Ureter (tissue), 1 donor: ENCODE data around the gene MEST. TPM values are rescaled to one million over a fixed set of nuclear protein-coding genes. Genes with fewer than 3 reads are reported as not detected.
"Not testable (repeated sequence)": the region's sequence is repeated elsewhere in the genome, so short reads cannot be mapped to it uniquely, and the experiment has no call there.

ENCODE experiments used
- DNase-seq: peaks from one replicate; pipeline ENCODE4 v3.0.0-alpha.2; 2020; ENCODE audit warnings: low spot score
- total RNA-seq: library from RNA; stranded (reverse); gene quantifications from one replicate; pipeline ENCODE4 v1.2.4, GENCODE V29; 2023
- donor health status: DM: yes; HTN: yes; CAD: no.

MEST gene
- total RNA-seq = 28.9 TPM

DNA sequence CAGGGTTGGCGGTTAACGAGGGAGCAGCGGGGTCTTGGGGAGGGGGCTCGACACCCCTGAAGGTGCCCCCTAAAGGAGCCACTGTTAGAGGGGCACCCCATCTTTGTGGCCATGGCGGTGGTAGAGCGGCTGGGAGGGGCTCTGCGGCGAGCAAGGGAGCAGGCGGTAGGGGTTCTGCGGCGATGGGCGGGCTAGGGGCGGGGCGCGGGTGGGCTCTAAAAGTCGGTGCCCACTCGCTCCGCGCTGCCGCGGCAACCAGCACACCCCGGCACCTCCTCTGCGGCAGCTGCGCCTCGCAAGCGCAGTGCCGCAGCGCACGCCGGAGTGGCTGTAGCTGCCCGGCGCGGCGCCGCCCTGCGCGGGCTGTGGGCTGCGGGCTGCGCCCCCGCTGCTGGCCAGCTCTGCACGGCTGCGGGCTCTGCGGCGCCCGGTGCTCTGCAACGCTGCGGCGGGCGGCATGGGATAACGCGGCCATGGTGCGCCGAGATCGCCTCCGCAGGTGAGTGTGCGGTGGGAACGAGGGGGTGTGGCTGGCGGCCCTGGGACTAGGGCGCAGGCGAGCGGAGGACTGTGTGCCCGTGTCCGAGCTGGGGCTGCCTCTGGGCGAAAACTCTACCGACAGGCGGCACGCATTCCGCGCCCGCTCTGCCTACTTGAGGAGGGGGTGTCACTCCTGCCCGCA, at the start of gene MEST:
Gene MEST (plus strand): TSS at position 245 of the 682 bp plus-strand sequence. CDS start 229 bp downstream, at position 474.
- DNase-seq = no peak

- DNase-seq = no peak
Observed at GRCh38 chr7:130442601-130443000, 49.3 kb upstream of the MEST start.

DNA sequence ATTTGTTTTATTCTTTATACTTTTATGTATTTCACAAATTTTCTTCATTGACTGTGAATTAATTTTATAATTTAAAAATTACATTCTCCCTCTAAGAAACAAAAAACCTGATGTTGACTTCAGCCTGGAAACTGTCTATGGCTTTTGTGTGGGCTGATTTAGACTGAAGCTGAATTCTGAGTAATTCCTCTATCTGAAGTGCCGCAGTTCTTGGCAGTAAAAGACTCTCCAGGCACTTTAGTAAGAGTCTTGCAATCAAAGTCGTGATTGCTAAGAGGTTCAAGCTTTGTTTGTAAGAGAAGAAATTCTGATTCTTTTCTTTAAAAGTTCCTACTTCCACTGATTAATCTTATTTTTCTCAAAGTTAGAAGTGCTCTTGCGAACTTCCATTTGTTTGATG, 47.7 kb upstream of the MEST start:
- DNase-seq = no peak

GRCh38 chr7:130444751-130445407, 47.0 kb upstream of the MEST start:
- DNase-seq = no peak

- DNase-seq = no peak
Observed at GRCh38 chr7:130446259-130446658, 45.6 kb upstream of the MEST start.

GRCh38 chr7:130451344-130451743, 40.5 kb upstream of the MEST start:
- not testable (repeated sequence) for DNase-seq

DNA sequence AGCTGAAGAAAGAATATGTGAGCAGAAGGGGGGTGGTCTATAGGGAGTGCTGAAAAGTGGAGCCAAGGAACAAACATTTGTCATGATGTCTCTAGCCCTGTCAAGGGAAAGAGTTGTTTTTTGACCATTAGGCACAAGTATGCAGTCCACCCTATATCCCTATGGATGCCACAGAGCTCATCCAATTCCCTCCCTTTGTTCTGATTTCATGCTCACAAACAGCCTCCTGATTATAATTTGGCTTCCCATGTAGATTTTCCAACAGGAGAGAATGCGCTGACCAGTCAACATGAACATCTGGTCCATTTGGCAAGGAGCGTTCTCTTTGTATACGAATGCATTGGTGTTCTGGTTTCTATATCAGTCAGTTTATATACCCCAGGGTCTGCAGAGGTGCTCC, 38.9 kb upstream of the MEST start:
- no peak for DNase-seq

DNA sequence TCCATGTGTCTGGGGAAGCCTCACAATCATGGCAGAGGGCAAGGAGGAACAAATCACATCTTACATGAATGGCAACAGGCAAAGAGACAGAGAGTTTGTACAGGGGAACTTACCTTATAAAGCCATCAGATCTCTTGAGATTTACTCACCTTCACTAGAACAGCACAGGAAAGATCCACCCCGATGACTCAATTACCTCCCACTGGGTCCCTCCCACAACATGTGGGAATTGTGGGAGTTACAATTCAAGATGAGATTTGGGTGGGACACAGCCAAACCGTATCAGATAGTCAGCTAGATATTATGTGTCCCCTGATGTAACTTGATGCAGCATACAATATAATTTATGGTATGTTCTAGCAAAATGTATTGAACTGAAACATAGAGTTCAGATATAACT, 36.9 kb upstream of the MEST start:
- DNase-seq = no peak

- no peak for DNase-seq
Observed at GRCh38 chr7:130458257-130458656, 33.6 kb upstream of the MEST start.

DNA sequence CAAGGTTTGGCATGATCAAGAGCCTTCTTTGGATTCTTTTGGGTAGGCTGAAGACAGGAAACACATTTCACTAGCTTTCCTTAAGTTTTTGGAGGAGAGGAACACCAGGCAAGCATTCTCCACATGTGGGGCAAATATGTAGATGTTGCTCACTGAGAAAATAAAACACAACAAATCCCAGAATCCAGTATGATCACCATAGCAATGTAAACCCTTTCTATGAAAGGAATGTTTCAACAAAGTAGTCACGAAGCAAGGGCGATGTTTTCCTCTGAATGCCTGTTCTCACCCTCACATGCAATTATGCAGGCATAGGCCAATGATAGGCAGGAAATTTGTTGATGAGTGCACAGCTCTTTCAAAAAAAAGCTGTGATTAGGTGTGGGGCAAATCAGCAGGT, 30.6 kb upstream of the MEST start:
- no peak for DNase-seq

GRCh38 chr7:130463553-130464434, 28.1 kb upstream of the MEST start:
- no peak for DNase-seq

DNA sequence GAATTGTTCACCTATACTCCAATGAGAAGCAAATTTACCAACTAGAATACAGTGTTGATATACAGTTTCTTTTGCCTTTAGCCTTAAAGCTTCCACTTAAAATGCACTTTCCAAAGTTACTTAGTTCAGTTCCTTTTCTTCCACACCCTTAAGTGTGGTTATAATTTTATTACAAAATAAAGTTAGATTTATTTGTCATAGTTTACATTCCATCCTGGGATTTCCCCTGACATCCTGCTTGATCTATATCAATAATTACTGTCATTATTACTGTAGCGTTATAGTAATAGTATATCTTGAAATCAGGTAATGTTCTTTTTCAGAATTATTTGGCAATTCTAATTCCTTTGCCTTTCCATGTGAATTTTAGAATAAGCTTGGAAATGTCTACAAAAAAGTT, 23.3 kb upstream of the MEST start:
- no peak for DNase-seq

- DNase-seq = no peak
Observed at GRCh38 chr7:130471974-130472373, 19.9 kb upstream of the MEST start.

DNA sequence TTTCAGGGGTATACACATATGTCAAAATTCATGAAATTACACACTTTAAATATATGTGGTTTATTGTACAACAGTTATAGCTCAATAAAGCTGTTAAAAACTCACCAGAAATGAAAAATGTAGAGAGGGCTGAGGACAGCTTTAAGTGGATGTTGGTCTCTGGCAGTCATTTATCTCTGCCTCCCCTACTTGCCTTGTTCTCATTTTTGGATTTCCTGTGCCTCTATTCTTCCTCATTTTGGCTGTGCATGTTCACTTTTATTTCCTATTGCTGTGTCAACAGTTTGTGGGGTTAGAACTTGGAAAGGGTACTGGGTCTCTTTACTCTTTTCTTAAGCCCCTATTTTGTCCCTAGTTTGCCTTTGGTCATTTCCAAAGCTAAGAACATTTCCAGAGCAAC, 18.6 kb upstream of the MEST start:
- no peak for DNase-seq

- DNase-seq = no peak
Observed at GRCh38 chr7:130473876-130474275, 18.0 kb upstream of the MEST start.

GRCh38 chr7:130475776-130476175, 16.1 kb upstream of the MEST start:
- DNase-seq = no peak

- DNase-seq = no peak
Observed at GRCh38 chr7:130476297-130477150, 15.4 kb upstream of the MEST start.

DNA sequence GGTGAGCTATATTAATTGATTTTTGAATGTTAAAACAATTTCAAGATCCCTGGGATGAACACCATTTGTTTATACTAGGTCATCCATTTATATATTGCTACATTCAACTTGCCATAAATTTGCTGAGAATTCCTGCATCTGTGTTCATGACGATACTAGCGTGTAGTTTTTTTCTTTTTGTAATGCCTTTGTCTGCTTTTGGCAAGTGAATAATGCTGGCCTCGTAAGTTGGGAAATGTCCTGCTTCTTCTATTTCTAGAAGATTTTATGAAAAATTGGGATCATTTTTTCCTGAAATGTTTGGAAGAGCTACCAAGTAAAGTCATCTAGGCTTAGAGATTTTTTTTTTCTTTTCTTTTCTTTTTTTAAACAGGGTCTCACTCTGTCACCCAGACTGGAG, 12.9 kb upstream of the MEST start:
- no peak for DNase-seq

GRCh38 chr7:130479716-130480400, 12.0 kb upstream of the MEST start:
- no peak for DNase-seq

DNA sequence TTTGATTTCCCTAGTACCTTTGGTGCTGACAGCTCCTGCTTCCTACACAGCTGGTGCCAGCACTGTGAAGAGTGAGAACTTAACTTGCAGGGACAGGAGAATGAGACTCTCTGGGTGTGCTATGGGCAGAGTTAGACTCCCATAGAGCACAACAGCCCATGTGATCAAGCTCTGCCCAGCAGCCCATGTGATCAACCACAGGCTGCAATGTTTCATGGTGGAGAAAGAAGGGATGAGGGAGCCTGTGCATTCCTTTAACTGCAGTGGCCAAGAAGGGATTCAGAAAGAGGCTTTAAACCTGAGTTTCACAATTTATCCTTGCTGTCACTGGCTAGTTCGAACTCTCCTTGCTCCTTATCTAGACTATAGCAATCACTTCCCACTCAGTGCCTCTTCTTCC, 10.0 kb upstream of the MEST start:
- DNase-seq = no peak

DNA sequence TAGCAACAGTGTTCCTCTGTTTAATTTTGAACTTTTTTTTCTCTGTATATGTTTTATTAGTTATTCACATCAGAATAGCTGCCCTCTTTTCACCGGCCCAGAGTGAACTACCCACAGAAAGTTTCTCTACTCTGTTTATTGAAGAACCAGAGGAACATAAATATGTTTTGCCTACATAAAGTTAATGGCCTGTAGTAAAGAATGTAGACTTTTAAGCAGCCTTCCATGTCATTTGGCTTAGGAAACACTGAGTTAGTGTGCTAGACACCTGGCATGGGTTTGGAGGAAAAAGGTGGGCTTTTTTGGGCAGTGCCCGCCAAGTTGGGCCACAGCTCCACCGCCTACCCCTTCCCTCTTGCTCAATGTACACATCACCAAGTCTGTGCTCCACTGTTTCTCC, 8.9 kb upstream of the MEST start:
- DNase-seq = no peak
